Iris pigment epithelial cell (primary cell): ENCODE results near the gene PPTC7.
A peak's percentile ranks its signal among the peaks of the same experiment; 100 is the strongest.
"Not testable (repeated sequence)": the region's sequence is repeated elsewhere in the genome, so short reads cannot be mapped to it uniquely, and the experiment has no call there.

Experiments
- DNase-seq: peaks from one replicate; pipeline ENCODE4 v3.0.0-alpha.2; 2011; ENCODE audit warnings: low read depth

Gene PPTC7

GRCh38 chr12:110536834-110537604, 46.1 kb downstream of the PPTC7 start:
- DNase-seq, result no peak

GRCh38 chr12:110534811-110535210, 48.3 kb downstream of the PPTC7 start:
- DNase-seq, result no peak

- peak; percentile 90 for DNase-seq
Observed at GRCh38 chr12:110533607-110534006, 49.5 kb downstream of the PPTC7 start.

- DNase-seq, result no peak
Observed at GRCh38 chr12:110532644-110533043, 50.5 kb downstream of the PPTC7 start.

- peak; percentile 53 for DNase-seq
Observed at GRCh38 chr12:110531741-110532333, 51.3 kb downstream of the PPTC7 start.

- no peak for DNase-seq
Observed at GRCh38 chr12:110530511-110530910, 52.6 kb downstream of the PPTC7 start.

- DNase-seq, result no peak
Observed at GRCh38 chr12:110528277-110528839, 54.8 kb downstream of the PPTC7 start.

- not testable (repeated sequence) for DNase-seq
Observed at GRCh38 chr12:110520876-110521712, 62.0 kb downstream of the PPTC7 start.

- DNase-seq, result not testable (repeated sequence)
Observed at GRCh38 chr12:110518014-110518413, 65.1 kb downstream of the PPTC7 start.

- DNase-seq, result no peak
Observed at GRCh38 chr12:110516995-110517394, 66.1 kb downstream of the PPTC7 start.

GRCh38 chr12:110514363-110514762, 68.8 kb downstream of the PPTC7 start:
- no peak for DNase-seq

- DNase-seq, result no peak
Observed at GRCh38 chr12:110513842-110514241, 69.3 kb downstream of the PPTC7 start.

GRCh38 chr12:110508071-110508586, 75.0 kb downstream of the PPTC7 start:
- no peak for DNase-seq

GRCh38 chr12:110505332-110505731, 77.8 kb downstream of the PPTC7 start:
- no peak for DNase-seq

- no peak for DNase-seq
Observed at GRCh38 chr12:110503432-110503831, 79.7 kb downstream of the PPTC7 start.

GRCh38 chr12:110501752-110502738, 81.1 kb downstream of the PPTC7 start, which contains the start of the genes RAD9B and VPS29:
Gene RAD9B, plus strand, starts transcription at chr12:110502331. Its CDS starts 7 bp downstream, at chr12:110502338.
Gene VPS29, minus strand, starts transcription at chr12:110502111. Its CDS starts 60 bp downstream, at chr12:110502051.
- DNase-seq, result peak; percentile 99

- peak; percentile 70 for DNase-seq
Observed at GRCh38 chr12:110501399-110501751, 81.7 kb downstream of the PPTC7 start.

GRCh38 chr12:110498984-110499706, 84.0 kb downstream of the PPTC7 start:
- DNase-seq, result peak; percentile 57
